ENCODE data around the gene TNFRSF13B.

DNA sequence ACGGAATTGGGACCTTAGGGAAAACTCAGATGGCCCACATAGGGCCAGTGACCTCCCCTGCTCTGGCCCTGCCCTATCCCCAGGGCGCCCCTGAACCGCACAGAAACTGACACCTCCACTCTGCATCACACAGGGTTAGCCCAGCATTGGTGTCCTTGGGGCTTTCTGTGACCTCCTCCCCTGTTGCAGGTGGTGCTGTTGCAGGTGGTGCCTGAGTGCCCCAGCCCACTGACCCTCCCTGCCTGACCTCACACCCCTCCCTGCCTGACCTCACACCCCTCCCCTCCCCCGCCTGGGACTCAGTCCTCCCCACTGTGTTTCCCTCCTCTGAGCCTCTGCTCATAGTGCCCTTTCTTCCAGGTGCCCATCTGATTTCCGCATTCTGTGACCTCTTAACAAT lies 21.4 kb downstream of the TNFRSF13B start:
- TF ChIP-seq EP300 (IDR thresholded peaks at IDR 0.05; ENCODE audit: low read depth) (no peak), POLR2AphosphoS5 (IDR thresholded peaks at IDR 0.05) (no peak), POLR2A (IDR thresholded peaks at IDR 0.05) (no peak)
- TF ChIP-seq, protein P1, sequence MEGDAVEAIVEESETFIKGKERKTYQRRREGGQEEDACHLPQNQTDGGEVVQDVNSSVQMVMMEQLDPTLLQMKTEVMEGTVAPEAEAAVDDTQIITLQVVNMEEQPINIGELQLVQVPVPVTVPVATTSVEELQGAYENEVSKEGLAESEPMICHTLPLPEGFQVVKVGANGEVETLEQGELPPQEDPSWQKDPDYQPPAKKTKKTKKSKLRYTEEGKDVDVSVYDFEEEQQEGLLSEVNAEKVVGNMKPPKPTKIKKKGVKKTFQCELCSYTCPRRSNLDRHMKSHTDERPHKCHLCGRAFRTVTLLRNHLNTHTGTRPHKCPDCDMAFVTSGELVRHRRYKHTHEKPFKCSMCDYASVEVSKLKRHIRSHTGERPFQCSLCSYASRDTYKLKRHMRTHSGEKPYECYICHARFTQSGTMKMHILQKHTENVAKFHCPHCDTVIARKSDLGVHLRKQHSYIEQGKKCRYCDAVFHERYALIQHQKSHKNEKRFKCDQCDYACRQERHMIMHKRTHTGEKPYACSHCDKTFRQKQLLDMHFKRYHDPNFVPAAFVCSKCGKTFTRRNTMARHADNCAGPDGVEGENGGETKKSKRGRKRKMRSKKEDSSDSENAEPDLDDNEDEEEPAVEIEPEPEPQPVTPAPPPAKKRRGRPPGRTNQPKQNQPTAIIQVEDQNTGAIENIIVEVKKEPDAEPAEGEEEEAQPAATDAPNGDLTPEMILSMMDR (IDR thresholded peaks at IDR 0.05), result no peak
